Neural cell (in vitro differentiated cells): ENCODE data around the gene F5. TPM values are rescaled to one million over a fixed set of nuclear protein-coding genes. Genes with fewer than 3 reads are reported as not detected.

Source experiments
- H2AFZ ChIP-seq: fragments of 200-600, 300-800 bp; sonication (generic), shearing (Covaris generic); 2 replicates; pipeline ENCODE4 v1.6.0; 2014; ENCODE audit warnings: low read depth, mild to moderate bottlenecking, antibody characterized with exemption, low read length, moderate library complexity
- H3F3A ChIP-seq: fragments of 200-600 bp; shearing (Covaris generic); 2 replicates; pipeline ENCODE4 v1.6.1; 2016; ENCODE audit warnings: mild to moderate bottlenecking, moderate library complexity, mixed read lengths, antibody characterized with exemption, low read length; ENCODE audit not compliant: insufficient read depth, poor library complexity, severe bottlenecking
- H3K27ac ChIP-seq: fragments of 200-600, 300-800 bp; sonication (generic), shearing (Covaris generic); 2 replicates; pipeline ENCODE4 v1.5.1; 2014; ENCODE audit warnings: mild to moderate bottlenecking, low read length, moderate library complexity
- H3K27me3 ChIP-seq: fragments of 300-800, 200-600 bp; sonication (generic), shearing (Covaris generic); 2 replicates; pipeline ENCODE4 v1.6.0; 2014; ENCODE audit warnings: mild to moderate bottlenecking, low read depth, low read length, moderate library complexity; ENCODE audit not compliant: insufficient read depth
- H3K36me3 ChIP-seq: fragments of 300-800, 200-600 bp; sonication (generic), shearing (Covaris generic); 2 replicates; pipeline ENCODE4 v1.5.1; 2014; ENCODE audit warnings: mild to moderate bottlenecking, antibody characterized with exemption, low read length, moderate library complexity; ENCODE audit not compliant: insufficient read depth
- H3K4me2 ChIP-seq: fragments of 300-800, 200-600 bp; sonication (generic), shearing (Covaris generic); 2 replicates; pipeline ENCODE4 v1.6.0; 2014; ENCODE audit warnings: mild to moderate bottlenecking, low read length
- H3K4me3 ChIP-seq: fragments of 300-800, 200-600 bp; sonication (generic), shearing (Covaris generic); 2 replicates; pipeline ENCODE4 v1.5.1; 2014; ENCODE audit warnings: mild to moderate bottlenecking, low read length, moderate library complexity
- H3K79me2 ChIP-seq: fragments of 200-600 bp; shearing (Covaris generic); replicated peaks from 2 replicates; pipeline ENCODE4 v1.6.0; 2014; ENCODE audit warnings: mild to moderate bottlenecking, low read length, moderate library complexity; ENCODE audit not compliant: insufficient read depth
- H3K9ac ChIP-seq: fragments of 300-800, 200-600 bp; sonication (generic), shearing (Covaris generic); 2 replicates; pipeline ENCODE4 v1.6.1; 2016; ENCODE audit warnings: mild to moderate bottlenecking, low read length, mixed read lengths
- H3K9me2 ChIP-seq: fragments of 200-600 bp; shearing (Covaris generic); 2 replicates; pipeline ENCODE4 v1.6.1; 2016; ENCODE audit warnings: mild to moderate bottlenecking, low read length, mixed read lengths; ENCODE audit not compliant: insufficient read depth
- H3K9me3 ChIP-seq: fragments of 200-600, 300-800 bp; sonication (generic), shearing (Covaris generic); 2 replicates; pipeline ENCODE4 v1.6.1; 2016; ENCODE audit warnings: mild to moderate bottlenecking, mixed run types, low read length, moderate library complexity, mixed read lengths
- H4K20me1 ChIP-seq: fragments of 200-600 bp; shearing (Covaris generic); 2 replicates; pipeline ENCODE4 v1.6.1; 2016; ENCODE audit warnings: mild to moderate bottlenecking, mixed run types; ENCODE audit not compliant: insufficient read depth
- CTCF ChIP-seq: fragments of 450-650 bp; IDR thresholded peaks from 2 replicates; pipeline ENCODE4 v1.5.1; 2014; ENCODE audit warnings: antibody characterized with exemption, mild to moderate bottlenecking, moderate library complexity; ENCODE audit not compliant: poor library complexity, severe bottlenecking
- EP300 ChIP-seq: fragments of 450-650 bp; conservative IDR thresholded peaks from 2 replicates; pipeline ENCODE4 v1.6.1; 2014; ENCODE audit warnings: antibody characterized with exemption, mild to moderate bottlenecking, moderate library complexity; ENCODE audit not compliant: poor library complexity, severe bottlenecking
- EZH2 ChIP-seq: fragments of 200-600, 300-800 bp; shearing (Covaris generic), sonication (generic); IDR thresholded peaks from 2 replicates; pipeline ENCODE4 v1.6.1; 2014; ENCODE audit warnings: antibody characterized with exemption, low read length, borderline replicate concordance, mild to moderate bottlenecking; ENCODE audit not compliant: insufficient read depth, poor library complexity, severe bottlenecking
- MXI1 ChIP-seq: fragments of 450-650 bp; conservative IDR thresholded peaks from 2 replicates; pipeline ENCODE4 v1.6.1; 2014; ENCODE audit warnings: antibody characterized with exemption, mild to moderate bottlenecking; ENCODE audit not compliant: poor library complexity, severe bottlenecking
- POLR2AphosphoS5 ChIP-seq: IDR thresholded peaks from 2 replicates; pipeline ENCODE4 v1.6.1; 2012
- RAD21 ChIP-seq: fragments of 450-650 bp; conservative IDR thresholded peaks from 2 replicates; pipeline ENCODE4 v1.6.1; 2014; ENCODE audit warnings: antibody characterized with exemption, mild to moderate bottlenecking, moderate library complexity
- REST ChIP-seq: IDR thresholded peaks from 2 replicates; pipeline ENCODE4 v1.6.1; 2012; ENCODE audit warnings: borderline replicate concordance
- SMC3 ChIP-seq: fragments of 450-650 bp; conservative IDR thresholded peaks from 2 replicates; pipeline ENCODE4 v1.6.1; 2014; ENCODE audit warnings: antibody characterized with exemption, mild to moderate bottlenecking, moderate library complexity; ENCODE audit not compliant: poor library complexity
- TAF1 ChIP-seq: IDR thresholded peaks from 2 replicates; pipeline ENCODE4 v1.6.1; 2012; ENCODE audit warnings: low read depth
- polyA plus RNA-seq: library from polyadenylated mRNA; depleted of rRNA; stranded (reverse); fragments of >200 nt; gene quantifications from 2 replicates; pipeline ENCODE4 v1.2.3, GENCODE V29; 2014

F5 gene
- polyA plus RNA-seq, 1 donor from 2014 or later = not detected

GRCh38 chr1:169526120-169526832 is 60.0 kb downstream of the F5 start:
- no peak for TF ChIP-seq SMC3
- no peak for TF ChIP-seq MXI1
- no peak for TF ChIP-seq RAD21
- TF ChIP-seq EZH2 = no peak
- no peak for TF ChIP-seq POLR2AphosphoS5
- TF ChIP-seq EP300 = no peak
- TF ChIP-seq CTCF = no peak
- TF ChIP-seq REST = no peak
- no peak for TF ChIP-seq TAF1
- H3K9ac ChIP-seq = no peak overlapping the region
- H4K20me1 ChIP-seq = no peaks in the 10 kb centered on the region
- no peak overlapping the region for H3K4me2 ChIP-seq
- no peaks in the 10 kb centered on the region for H3K36me3 ChIP-seq
- H2AFZ ChIP-seq = no peak overlapping the region
- no peaks in the 10 kb centered on the region for H3K27me3 ChIP-seq
- H3F3A ChIP-seq = no peaks in the 10 kb centered on the region
- no peaks in the 10 kb centered on the region for H3K79me2 ChIP-seq
- H3K9me3 ChIP-seq = no peaks in the 10 kb centered on the region
- H3K9me2 ChIP-seq = no peaks in the 10 kb centered on the region
- H3K27ac ChIP-seq = no peak overlapping the region
- H3K4me3 ChIP-seq = no peak overlapping the region

- Histone ChIP-seq H3K9me2 (no peaks in the 10 kb centered on the region), H3F3A (no peaks in the 10 kb centered on the region), H3K4me2 (no peak overlapping the region), H4K20me1 (no peaks in the 10 kb centered on the region), H3K79me2 (no peaks in the 10 kb centered on the region), H2AFZ (no peak overlapping the region), H3K36me3 (no peaks in the 10 kb centered on the region), H3K27ac (no peak overlapping the region), H3K9ac (no peak overlapping the region), H3K27me3 (no peaks in the 10 kb centered on the region), H3K9me3 (no peaks in the 10 kb centered on the region), H3K4me3 (no peak overlapping the region)
- no peak for TF ChIP-seq EP300
- no peak for TF ChIP-seq EZH2
- no peak for TF ChIP-seq MXI1
- no peak for TF ChIP-seq SMC3
- no peak for TF ChIP-seq POLR2AphosphoS5
- TF ChIP-seq CTCF = no peak
- no peak for TF ChIP-seq TAF1
- no peak for TF ChIP-seq REST
- TF ChIP-seq RAD21 = no peak
These were observed 60.9 kb downstream of the F5 start for GRCh38 chr1:169525391-169525790.
